Measurements from ENCODE around the gene RNF4.

DNA sequence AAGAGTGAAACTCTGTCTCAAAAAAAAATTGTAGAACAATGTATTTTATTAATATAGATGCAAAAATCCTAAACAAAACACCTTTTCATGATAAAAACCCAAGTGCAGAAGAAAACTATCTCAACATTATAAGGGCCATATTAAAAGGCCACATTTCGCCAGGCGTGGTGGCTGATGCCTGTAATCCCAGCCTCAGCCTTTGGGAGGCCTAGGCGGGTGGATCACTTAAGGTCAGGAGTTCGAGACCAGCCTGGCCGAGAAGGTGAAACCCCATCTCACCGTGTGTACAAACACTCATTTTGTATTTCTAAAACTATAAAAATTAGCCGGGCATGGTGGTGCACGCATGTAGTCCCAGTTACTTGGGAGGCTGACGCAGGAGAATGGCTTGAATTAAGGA, 57.7 kb downstream of the RNF4 start:
- TF ChIP-seq POLR2AphosphoS5 (IDR thresholded peaks at IDR 0.05; ENCODE audit: low read depth, low read length) (no peak), POLR2A (IDR thresholded peaks at IDR 0.05; ENCODE audit: low read depth, low read length) (no peak), TAF1 (IDR thresholded peaks at IDR 0.05; ENCODE audit: low read depth, low read length) (no peak), POU2F2 (IDR thresholded peaks at IDR 0.05; ENCODE audit: low read depth, low read length) (no peak), SPI1 (IDR thresholded peaks at IDR 0.05; ENCODE audit: low read depth, low read length) (no peak), PAX5 (IDR thresholded peaks at IDR 0.05; ENCODE audit: insufficient read depth, low read length, severe bottlenecking) (no peak)

Measured in GM12891 (cell line).